Limb (tissue), 2 donors: ENCODE data around the gene GOLIM4.

Experiments
- DNase-seq, 2 donors: peaks; one replicate each; pipeline ENCODE4 v3.0.0-alpha.2; 2016; ENCODE audit errors: extremely low spot score in 2 of 2

The GOLIM4 gene

DNA sequence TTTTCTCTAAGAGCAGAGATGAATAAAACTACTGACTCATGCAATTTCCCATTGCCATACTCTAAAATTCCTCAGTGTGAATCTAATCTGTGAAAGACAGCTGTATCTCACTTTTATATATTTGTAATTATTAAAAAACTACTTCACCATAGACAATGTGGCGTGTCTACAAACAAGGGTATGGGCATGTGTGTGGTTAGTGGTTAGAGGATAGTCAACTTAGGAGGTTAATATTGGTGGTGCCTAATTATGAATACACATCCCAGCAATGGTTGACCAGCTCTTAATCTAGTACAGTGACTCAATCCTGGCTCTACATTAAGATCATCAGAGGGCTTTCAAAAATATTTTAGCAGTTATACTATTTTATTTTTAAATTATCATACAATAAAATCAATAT is 94.5 kb downstream of the GOLIM4 start:
- no peak for DNase-seq

DNA sequence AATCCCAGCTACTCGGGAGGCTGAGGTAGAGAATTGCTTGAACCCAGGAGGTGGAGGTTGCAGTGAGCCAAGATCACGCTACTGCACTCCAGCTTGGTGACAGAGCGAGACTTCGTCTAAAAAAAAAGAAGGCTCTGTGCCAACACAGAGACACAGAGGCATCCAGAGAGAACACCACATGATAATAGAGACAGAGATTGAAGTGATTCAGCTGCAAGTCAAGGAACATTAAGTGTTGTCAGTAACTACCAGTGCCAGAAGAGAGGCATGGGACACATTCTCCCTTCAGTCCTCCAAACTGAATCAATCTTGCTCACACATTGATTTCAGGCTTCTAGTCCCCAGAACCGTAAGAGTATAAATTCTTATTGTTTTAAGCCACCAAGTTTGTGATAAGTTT is 97.5 kb downstream of the GOLIM4 start:
- DNase-seq, result no peak

DNA sequence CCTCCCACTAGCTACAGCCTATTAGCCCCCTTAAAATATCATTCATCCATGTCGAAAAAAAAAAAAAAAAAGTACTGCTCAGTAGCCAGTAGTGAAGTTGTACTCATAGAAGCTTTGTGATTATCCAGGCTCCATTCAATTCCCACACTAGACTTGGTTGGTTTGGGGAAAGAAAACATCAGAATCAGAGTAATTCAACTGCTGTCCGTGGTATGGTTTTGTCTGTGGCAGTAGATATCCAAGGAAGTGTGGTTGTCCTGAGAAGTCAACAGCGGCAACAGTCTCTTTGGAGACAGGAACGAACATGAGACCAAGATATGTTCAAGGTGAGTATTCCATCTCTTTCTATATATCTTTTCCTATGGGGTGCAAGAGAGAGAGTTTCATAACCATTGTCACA is 99.2 kb downstream of the GOLIM4 start:
- DNase-seq, result no peak

DNA sequence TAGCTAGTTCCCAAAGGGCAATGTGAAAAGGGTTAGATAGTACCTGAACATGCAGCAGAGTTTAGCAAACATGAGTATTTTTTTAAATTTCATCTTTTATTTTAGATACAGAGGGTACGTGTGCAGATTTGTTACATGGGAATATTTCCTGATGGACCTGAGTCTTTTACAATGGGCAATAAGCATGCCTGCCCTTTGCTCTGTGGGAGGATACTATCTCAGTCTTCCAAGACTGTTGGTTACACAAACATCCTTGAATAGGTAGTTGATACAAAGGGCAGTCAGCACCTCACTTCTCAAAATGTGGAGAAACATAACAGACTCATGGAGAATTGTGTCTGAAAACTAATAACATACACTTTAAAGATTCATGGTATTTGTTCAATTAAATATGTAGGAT is 103.3 kb downstream of the GOLIM4 start:
- DNase-seq, result no peak

DNA sequence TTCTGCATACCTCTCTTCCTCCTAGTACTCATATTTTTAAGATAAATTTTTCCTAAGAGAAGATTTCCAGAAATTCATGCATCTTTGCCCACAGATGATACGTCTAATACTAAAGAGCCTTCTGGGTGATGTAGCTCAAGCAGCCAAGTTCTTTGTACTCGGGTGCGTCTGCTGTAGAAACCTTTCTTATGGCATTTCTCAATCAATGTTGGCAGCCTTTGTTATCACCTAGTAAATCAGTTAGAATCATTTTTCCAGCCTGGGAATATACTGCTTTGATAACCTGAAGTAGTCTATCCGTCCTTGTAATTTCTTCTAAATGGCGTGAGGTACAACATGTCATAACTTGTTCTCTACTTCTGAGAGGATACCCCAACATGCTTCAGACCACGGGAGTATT is 104.5 kb downstream of the GOLIM4 start:
- no peak for DNase-seq

DNA sequence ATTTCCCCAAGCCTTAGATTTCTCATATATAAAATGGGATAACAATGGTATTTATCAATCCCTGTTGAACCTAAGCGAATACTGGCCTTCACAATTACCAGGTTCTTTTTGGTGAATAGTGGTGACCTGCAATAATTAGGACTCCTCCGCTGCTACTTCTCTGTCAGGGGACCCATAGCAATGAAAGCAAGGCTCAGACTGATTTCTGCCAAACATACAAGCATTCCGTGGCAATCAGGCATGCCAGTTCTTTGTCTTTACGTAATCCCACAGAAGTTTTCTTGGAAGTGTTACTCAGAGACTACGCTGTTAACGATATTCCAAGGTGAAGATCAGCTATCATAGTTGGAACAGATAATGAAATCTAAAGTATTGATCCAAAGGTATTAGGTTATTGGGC is 105.7 kb downstream of the GOLIM4 start:
- DNase-seq, result no peak

DNA sequence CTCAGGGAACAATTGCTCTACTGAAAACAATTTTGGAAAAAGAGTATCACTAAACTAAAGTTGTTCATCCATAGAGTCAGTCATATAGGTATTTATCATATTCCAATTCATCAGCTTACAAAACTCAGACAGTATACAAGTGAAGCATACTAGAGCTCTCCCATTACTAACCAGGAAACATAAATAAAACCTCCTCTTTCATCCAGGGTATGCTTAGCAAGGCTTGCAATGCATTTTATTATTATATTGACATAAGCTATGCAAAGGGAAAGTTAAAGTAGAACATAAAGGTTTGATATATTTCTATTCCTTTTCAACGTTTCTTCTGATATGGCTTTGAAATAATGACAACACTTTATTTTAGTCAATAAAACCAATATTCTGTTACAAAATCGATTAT is 106.7 kb downstream of the GOLIM4 start:
- DNase-seq, result no peak

DNA sequence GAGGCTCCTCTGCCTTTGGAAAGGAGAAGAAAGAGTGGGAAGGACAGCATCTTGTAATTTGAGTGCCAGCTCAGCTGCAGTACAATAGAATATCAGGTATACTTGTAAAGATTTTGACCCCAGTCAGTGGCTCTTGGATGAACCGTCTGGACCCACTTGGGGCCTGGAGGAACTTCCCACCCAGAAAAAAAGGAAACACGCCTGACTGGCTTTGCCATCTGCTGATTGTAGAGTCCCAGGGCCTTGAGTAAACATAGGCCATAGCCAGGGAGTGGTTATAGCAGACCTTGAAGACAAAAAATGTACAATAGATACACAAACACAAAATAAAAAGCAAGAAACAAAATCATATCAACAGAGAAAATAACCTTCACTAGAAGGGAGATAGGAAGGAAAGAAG is 112.1 kb downstream of the GOLIM4 start:
- no peak for DNase-seq

DNA sequence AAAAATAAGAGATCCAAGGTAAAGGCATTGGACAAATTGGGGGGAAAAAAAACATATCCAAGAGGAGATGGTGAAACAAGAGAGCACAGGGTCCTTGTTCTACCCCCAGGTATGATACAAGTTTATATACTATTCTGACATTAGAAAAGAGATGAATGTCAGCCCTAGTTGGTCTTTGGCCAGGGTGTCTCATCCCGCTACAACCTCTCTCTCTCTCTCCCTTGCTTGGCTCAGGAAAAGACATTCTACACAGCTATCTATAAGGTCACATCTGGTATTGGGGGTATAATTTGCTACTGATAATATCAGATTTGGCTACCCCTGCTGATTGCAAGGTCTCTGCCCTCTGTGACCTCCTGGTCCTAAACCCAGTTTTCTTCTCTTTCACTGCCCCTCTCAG is 117.2 kb downstream of the GOLIM4 start:
- no peak for DNase-seq

DNA sequence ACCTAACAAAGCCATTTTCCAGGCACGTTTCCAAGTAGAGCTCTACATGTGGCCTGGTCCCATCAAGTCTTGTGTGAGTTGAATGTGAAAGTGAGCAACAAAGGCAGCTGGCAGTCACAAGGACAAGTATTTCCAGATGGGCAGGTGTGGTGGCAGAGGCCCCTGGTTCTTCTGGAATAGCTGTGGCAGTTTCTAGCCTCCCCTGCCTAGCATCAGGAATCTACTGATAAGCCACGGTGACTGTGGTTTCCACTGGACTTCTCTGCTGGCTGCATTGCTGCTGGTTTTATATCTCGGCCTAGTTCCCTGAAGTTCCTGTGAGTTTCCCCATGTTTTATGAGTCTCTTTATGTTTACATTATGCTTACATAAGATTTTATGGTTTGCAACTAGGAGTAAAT is 117.7 kb downstream of the GOLIM4 start:
- peak in 1 of 2 donors; percentile 13 for DNase-seq

DNA sequence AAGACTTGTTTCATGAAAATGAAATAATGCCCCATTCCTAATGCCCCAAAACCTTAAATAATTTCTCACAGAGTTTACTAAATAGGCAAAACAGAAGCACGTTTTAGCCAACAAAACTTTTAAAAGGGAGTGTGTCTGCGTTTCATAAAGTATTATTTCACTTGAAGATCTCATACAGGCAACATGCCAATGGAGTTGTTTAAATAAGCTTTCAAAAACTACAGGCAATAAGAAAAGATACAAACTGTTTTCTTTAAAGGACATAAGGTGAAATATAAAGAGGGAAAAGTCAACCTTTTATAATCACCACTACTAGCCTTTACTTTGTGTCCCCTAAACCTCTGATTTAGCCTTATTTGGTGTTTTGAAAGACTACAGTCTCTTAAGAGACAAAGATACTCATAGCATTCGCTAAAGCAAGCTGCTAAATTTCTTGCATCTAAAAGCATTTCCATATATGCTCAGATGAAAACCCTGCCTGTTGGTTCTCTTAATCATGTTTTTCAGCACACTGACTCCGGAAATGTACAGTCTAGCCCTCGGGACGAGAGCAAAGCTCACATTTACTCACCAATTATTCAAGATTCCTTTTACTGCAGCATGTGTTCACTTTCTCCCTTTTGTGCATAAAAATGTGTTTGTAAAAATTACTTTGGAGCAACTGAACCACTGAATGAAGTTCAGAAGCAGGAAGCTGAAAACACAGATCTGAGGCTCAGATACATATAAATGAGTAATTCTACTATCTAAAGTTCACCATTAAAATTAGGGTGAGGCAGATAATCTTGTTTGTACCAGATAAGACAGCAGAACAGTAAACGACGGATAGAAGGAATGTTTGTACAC is 119.0 kb downstream of the GOLIM4 start:
- DNase-seq, result peak in 1 of 2 donors; percentile 7

DNA sequence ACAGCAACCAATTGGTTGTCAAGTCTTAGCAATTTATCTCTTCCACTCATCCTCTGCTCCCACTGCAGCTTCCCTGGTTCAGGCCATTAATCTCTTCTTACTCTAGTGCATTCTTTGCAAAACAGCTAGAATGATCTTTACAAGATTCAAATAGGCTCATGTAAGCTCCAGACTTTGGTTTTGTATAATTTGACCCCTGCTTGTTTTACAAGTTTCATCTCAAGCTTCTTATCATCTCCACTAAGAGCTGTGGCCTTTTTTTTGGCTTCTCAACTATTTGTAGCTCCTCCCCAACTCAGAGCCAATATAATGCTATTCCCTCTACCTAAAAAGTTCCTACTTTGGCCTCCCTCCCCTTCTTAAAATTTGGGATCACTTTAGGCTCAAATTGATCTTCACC is 121.8 kb downstream of the GOLIM4 start:
- DNase-seq, result no peak

DNA sequence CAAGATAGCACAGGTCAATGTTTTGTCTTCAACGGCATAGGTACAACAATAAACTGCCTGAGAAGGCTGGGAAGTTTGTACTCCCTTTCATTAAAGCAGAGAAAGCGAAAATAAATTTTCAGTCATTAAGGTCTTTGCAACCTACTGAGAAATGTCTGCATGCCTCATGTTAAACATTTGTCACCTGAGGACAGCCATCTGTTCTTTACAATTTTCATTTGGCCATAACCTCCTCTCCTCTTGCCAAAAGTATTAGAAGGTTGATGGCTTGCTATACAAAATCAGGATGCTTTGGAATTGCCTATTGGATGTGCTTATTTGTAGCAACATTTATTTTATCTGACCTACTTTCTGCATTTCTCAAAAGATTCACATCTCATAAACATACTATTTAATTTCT is 122.7 kb downstream of the GOLIM4 start:
- DNase-seq, result no peak

DNA sequence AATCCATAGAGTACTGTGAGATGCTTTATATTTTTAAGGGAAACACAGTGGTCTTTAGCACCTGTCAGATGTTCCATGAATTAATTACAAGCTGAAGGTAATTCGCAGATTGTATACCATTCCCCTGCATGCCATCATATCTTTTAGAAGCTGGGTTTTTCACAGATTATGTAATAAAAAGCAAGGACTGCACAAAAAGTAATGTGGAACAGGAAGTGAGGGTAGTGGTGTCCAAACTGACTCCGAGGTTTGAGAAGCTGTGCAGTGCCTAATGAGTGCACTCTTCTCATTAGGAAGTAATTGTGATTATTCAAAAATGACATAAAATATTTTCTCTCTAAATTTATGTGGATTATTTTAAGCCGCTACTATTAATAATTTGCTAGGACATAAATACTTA is 123.2 kb downstream of the GOLIM4 start:
- no peak for DNase-seq

DNA sequence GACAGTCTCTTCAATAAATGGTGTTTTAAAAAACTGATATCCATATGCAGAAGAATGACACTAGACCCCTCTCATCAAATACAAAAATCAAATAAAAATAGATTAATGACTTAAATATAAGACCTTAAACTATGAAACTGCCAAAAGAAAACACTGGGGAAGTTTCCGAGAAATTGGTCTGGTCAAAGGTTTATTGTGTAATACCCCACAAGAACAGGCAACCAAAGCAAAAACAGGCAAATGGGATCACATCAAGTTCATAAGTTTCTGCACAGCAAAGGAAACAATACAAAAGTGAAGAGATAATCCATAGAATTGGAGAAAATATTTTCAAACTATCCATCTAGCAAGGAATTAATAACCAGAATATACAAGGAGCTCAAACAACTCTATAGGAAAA is 126.2 kb downstream of the GOLIM4 start:
- no peak for DNase-seq

DNA sequence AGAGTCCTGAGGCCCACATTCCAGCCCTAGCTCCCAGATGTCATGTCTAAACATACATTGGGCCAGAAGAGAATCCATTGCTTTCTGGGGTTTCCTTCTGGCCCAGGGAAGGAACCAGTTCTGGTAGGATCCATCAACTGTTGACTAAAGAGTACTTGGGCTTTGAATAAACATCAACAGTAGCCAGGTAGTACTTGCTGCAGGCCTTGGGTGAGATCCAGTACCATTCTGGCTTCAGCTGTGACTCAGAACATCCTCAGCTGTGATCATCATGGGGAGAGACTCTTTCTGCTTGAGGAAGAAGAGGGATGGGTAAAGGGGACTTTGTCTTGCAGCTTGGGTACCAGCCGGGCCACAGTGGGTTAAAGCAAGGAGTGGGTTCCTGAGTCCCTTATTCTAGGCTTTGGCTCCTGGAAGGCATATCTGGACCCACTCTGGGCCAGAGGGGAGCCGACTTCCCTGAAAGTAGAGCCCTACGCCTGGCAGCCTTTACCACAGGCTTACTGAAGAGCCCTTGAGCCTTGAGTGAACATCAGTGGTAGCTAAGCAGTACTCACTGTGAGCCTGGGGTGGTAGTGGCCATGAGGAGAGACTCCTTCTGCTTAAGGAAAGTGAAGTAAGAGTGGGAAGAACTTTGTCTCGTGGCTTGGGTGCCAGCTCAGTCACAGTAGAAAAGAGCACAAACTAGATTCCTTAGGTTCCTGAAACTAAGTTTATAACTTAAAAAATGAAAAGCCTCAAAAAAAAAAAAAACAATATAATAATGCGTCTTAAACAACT is 128.3 kb downstream of the GOLIM4 start:
- no peak for DNase-seq
